GM18508 (cell line): ENCODE results near the gene OR4A16.

ENCODE experiments used
- ATAC-seq: cut with Tn5 transposase; IDR thresholded peaks from one replicate; pipeline ENCODE4 v1.9.1; 2021; ENCODE audit warnings: moderate number of reproducible peaks; ENCODE audit not compliant: insufficient read depth, unreplicated experiment

Gene OR4A16

GRCh38 chr11:55342901-55343300 is at the start of gene OR4A16:
Gene OR4A16 (plus strand): TSS chr11:55343201. CDS start chr11:55343201, 0 bp downstream.
- ATAC-seq, result no peak

GRCh38 chr11:55324500-55324899 is 18.5 kb upstream of the OR4A16 start:
- ATAC-seq, result no peak

GRCh38 chr11:55345306-55345705 is 2.3 kb downstream of the OR4A16 start:
- ATAC-seq, result no peak

- ATAC-seq, result no peak
Observed at GRCh38 chr11:55349032-55349431, 6.0 kb downstream of the OR4A16 start.

- no peak for ATAC-seq
Observed at GRCh38 chr11:55357560-55358184, 14.7 kb downstream of the OR4A16 start.

- ATAC-seq, result no peak
Observed at GRCh38 chr11:55367674-55368073, 24.7 kb downstream of the OR4A16 start, which contains the start of gene OR4A15. Gene OR4A15 (plus strand): TSS chr11:55367974. CDS start chr11:55367974, 0 bp downstream.
